Left ventricle myocardium inferior (tissue), 1 donor: ENCODE results near the gene SERPINA3. TPM values are rescaled to one million over a fixed set of nuclear protein-coding genes. Genes with fewer than 3 reads are reported as not detected.

Source experiments
- DNase-seq: peaks from one replicate; pipeline ENCODE4 v3.0.0-alpha.2; 2020
- H3K27ac ChIP-seq: fragments of 200-600 bp; replicated peaks from 2 replicates; pipeline ENCODE4 v1.8.0; 2021
- H3K27me3 ChIP-seq: fragments of 200-600 bp; 2 replicates; pipeline ENCODE4 v1.8.0; 2021; ENCODE audit warnings: low read depth
- H3K36me3 ChIP-seq: fragments of 200-600 bp; 2 replicates; pipeline ENCODE4 v1.8.0; 2021
- H3K4me1 ChIP-seq: fragments of 200-600 bp; 2 replicates; pipeline ENCODE4 v1.8.0; 2021
- H3K4me3 ChIP-seq: fragments of 200-600 bp; 2 replicates; pipeline ENCODE4 v1.8.0; 2021; ENCODE audit warnings: mild to moderate bottlenecking, moderate library complexity
- H3K9me3 ChIP-seq: fragments of 200-600 bp; replicated peaks from 2 replicates; pipeline ENCODE4 v1.8.0; 2021
- CTCF ChIP-seq: fragments of 200-600 bp; IDR thresholded peaks from 2 replicates; pipeline ENCODE4 v1.8.0; 2021; ENCODE audit warnings: antibody characterized with exemption, mild to moderate bottlenecking, borderline replicate concordance
- intact Hi-C: fragments of 100-400 bp; cut with micrococcal nuclease; formaldehyde crosslinking; loops from one replicate; pipeline ENCODE4 v1.11.0; 2022
- total RNA-seq: library from RNA; stranded (reverse); fragmentation: NEBNext Ultra II Directional; extraction: Animal tissue kit (Norgen Biotek cat#: 25700); gene quantifications from one replicate; pipeline ENCODE4 v1.2.1, GENCODE V29; 2021
- donor health status: DM: no; HTN: yes; CAD: no; lungs with severe emphysema.

SERPINA3 gene
- total RNA-seq, 1 donor from 2014 or later: 45.5 TPM

- H3K36me3 ChIP-seq: no peaks in the 10 kb centered on the region
- no peak overlapping the region for H3K27ac ChIP-seq
- intact Hi-C loops: no loop called here
- no peak overlapping the region for H3K4me3 ChIP-seq
- no peaks in the 10 kb centered on the region for H3K4me1 ChIP-seq
- no peak for DNase-seq
- TF ChIP-seq CTCF: no peak
- H3K9me3 ChIP-seq: no peaks in the 10 kb centered on the region
- H3K27me3 ChIP-seq: peaks cover 52% of the 10 kb centered on the region
These were observed 53.4 kb downstream of the SERPINA3 start for GRCh38 chr14:94665544-94665943.

GRCh38 chr14:94670692-94671285, 58.6 kb downstream of the SERPINA3 start:
- Histone ChIP-seq H3K4me1 (no peaks in the 10 kb centered on the region), H3K9me3 (no peaks in the 10 kb centered on the region), H3K36me3 (no peaks in the 10 kb centered on the region), H3K27ac (no peak overlapping the region), H3K27me3 (peaks cover 66% of the 10 kb centered on the region), H3K4me3 (no peak overlapping the region)
- intact Hi-C loops: no loop called here
- no peak for TF ChIP-seq CTCF
- no peak for DNase-seq

- no peak for DNase-seq
- H3K27ac ChIP-seq: no peak overlapping the region
- intact Hi-C loops: no loop called here
- H3K4me3 ChIP-seq: no peak overlapping the region
- H3K9me3 ChIP-seq: no peaks in the 10 kb centered on the region
- no peaks in the 10 kb centered on the region for H3K4me1 ChIP-seq
- peaks cover 77% of the 10 kb centered on the region for H3K27me3 ChIP-seq
- TF ChIP-seq CTCF: peak; percentile 51
- no peaks in the 10 kb centered on the region for H3K36me3 ChIP-seq
These were observed 59.8 kb downstream of the SERPINA3 start for GRCh38 chr14:94671870-94672444.

- no peak overlapping the region for H3K4me3 ChIP-seq
- peaks cover 79% of the 10 kb centered on the region for H3K27me3 ChIP-seq
- no peaks in the 10 kb centered on the region for H3K36me3 ChIP-seq
- no peaks in the 10 kb centered on the region for H3K9me3 ChIP-seq
- TF ChIP-seq CTCF: no peak
- no peak overlapping the region for H3K27ac ChIP-seq
- no peaks in the 10 kb centered on the region for H3K4me1 ChIP-seq
- no peak for DNase-seq
- intact Hi-C loops: no loop called here
These were observed 60.9 kb downstream of the SERPINA3 start for GRCh38 chr14:94673071-94673470.

Other genes with a start within 250 kb of the SERPINA3 start
- not detected for gene SERPINA2, start 245.7 kb upstream of the SERPINA3 start, total RNA-seq
- gene SERPINA1, start 223.8 kb upstream of the SERPINA3 start, total RNA-seq: 4.4 TPM
- gene SERPINA11, start 159.6 kb upstream of the SERPINA3 start, total RNA-seq: not detected
- gene SERPINA9, start 136.2 kb upstream of the SERPINA3 start, total RNA-seq: not detected
- not detected for gene SERPINA12, start 102.9 kb upstream of the SERPINA3 start, total RNA-seq
- gene SERPINA4, start 50.9 kb upstream of the SERPINA3 start, total RNA-seq: not detected
- 2.1 TPM for gene SERPINA5, start 31.0 kb upstream of the SERPINA3 start, total RNA-seq
- 0.66 TPM for gene GSC, start 157.7 kb downstream of the SERPINA3 start, total RNA-seq